ENCODE data around the gene ELL3.

GRCh38 chr15:43751885-43752284 lies 24.9 kb downstream of the ELL3 start:
- TF ChIP-seq CTCF (IDR thresholded peaks at IDR 0.05) (no peak), EP300 (IDR thresholded peaks at IDR 0.05) (no peak), POLR2A (IDR thresholded peaks at IDR 0.05) (no peak)

All from ovary (tissue), 3 donors.